ENCODE results near the gene CFAP77. TPM values are rescaled to one million over a fixed set of nuclear protein-coding genes. Genes with fewer than 3 reads are reported as not detected.

CFAP77 gene
- total and polyA plus RNA-seq, 2 of the 13 experiments (the other 11 are each of a cell fraction or from before 2014, with no cell fraction given) = not detected

DNA sequence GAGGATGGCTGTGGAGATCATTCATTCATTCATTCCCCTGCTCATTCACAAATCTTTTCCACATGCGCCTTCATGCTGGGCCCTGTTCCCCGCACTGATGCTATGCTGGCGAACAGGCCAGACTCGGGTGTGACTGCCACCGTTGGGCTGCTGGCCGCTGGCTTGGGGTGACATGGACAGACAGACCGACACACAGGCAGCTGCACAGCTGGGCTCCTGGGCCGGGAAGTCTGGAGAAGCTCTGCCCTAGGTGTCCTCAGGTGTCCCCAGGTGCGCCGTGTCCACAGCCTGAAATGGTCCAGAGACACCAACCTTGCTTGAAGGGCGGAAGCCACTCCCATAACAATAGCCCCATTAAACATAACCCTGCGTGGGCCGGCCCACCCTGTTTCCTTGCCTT, 137.4 kb downstream of the CFAP77 start:
- no peak for TF ChIP-seq ZNF781 (CRISPR knock-in tag; IDR thresholded peaks at IDR 0.05; ENCODE audit: borderline replicate concordance, not compliant biosample characterization)
- Histone ChIP-seq H3K79me2 (ENCODE audit: insufficient read depth, low read length) (no peaks in the 10 kb centered on the region), H3K9ac (ENCODE audit: insufficient read depth, low read depth, low read length) (no peak overlapping the region), H3K9me3 (ENCODE audit: low read length) (no peaks in the 10 kb centered on the region), H4K20me1 (ENCODE audit: insufficient read depth, low read length) (no peaks in the 10 kb centered on the region), H3K27ac (ENCODE audit: extremely low read length, insufficient read depth, low read length) (no peak overlapping the region), H3K4me3 (replicated peaks in 1 of 3; ENCODE audit: insufficient read depth in 1 of 3, low read depth in 2 of 3, low read length in 3 of 3) (no peak overlapping the region), H3K4me2 (ENCODE audit: low read depth, low read length) (no peak overlapping the region), H3K4me1 (ENCODE audit: insufficient read depth, low read length) (peaks cover 8% of the 10 kb centered on the region; the same call in 1 of the 2 replicates), H3K36me3 (replicated peaks in 1 of 2; ENCODE audit: control insufficient read depth in 1 of 2, insufficient read depth in 2 of 2, low read length in 2 of 2) (no peaks in the 10 kb centered on the region), H2AFZ (ENCODE audit: low read length) (no peak overlapping the region), H3K27me3 (ENCODE audit: control insufficient read depth in 1 of 2, insufficient read depth in 2 of 2, low read length in 2 of 2) (peaks cover 4 to 55% of the 10 kb centered on the region in 2 experiments)
- ChIA-PET CTCF (ENCODE audit: low intra/inter-chr PET ratio, low total read pairs) (interaction anchor here (1.3 kb wide), 1 partner anchor 253 kb away, joined by 3 read pairs; no protein-coding TSS in a partner anchor), POLR2A (no interaction called here)
- WGBS (ENCODE audit: low lambda C conversion rate) = 61% methylated on average over 5 of the region's 13 CpGs
- FAIRE-seq = no peak
- no peak for ATAC-seq
- intact Hi-C loops (cut with micrococcal nuclease; ENCODE audit: unreplicated experiment) (no loop called here), in situ Hi-C loops (cut with HindIII; ENCODE audit: extremely low pct_ligation_motif_present, low pct_unique_long_range_greater_than_20kb) (no loop called here)
- no TSS peak for BruUV-seq (replicated peaks)
- no peak for DNase-seq (ENCODE audit: low spot score)

- CTCF ChIA-PET (ENCODE audit: low intra/inter-chr PET ratio, low total read pairs) = no interaction called here
- WGBS (ENCODE audit: low lambda C conversion rate) = 26% methylated on average over 19 of the region's 21 CpGs
- TF ChIP-seq ZNF850 (CRISPR knock-in tag; conservative IDR thresholded peaks at IDR 0.05) (no peak), CC2D1A (CRISPR knock-in tag; IDR thresholded peaks at IDR 0.05) (no peak), ZNF7 (CRISPR knock-in tag; IDR thresholded peaks at IDR 0.05) (no peak), ZNF136 (CRISPR knock-in tag; IDR thresholded peaks at IDR 0.05; ENCODE audit: low read depth) (no peak), NFE2L2 (IDR thresholded peaks at IDR 0.05; ENCODE audit: low read length) (no peak)
- TF ChIP-seq, protein P1, sequence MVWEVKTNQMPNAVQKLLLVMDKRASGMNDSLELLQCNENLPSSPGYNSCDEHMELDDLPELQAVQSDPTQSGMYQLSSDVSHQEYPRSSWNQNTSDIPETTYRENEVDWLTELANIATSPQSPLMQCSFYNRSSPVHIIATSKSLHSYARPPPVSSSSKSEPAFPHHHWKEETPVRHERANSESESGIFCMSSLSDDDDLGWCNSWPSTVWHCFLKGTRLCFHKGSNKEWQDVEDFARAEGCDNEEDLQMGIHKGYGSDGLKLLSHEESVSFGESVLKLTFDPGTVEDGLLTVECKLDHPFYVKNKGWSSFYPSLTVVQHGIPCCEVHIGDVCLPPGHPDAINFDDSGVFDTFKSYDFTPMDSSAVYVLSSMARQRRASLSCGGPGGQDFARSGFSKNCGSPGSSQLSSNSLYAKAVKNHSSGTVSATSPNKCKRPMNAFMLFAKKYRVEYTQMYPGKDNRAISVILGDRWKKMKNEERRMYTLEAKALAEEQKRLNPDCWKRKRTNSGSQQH (CRISPR knock-in tag; IDR thresholded peaks at IDR 0.05; ENCODE audit: low read depth) = no peak
- TF ChIP-seq, protein P2, sequence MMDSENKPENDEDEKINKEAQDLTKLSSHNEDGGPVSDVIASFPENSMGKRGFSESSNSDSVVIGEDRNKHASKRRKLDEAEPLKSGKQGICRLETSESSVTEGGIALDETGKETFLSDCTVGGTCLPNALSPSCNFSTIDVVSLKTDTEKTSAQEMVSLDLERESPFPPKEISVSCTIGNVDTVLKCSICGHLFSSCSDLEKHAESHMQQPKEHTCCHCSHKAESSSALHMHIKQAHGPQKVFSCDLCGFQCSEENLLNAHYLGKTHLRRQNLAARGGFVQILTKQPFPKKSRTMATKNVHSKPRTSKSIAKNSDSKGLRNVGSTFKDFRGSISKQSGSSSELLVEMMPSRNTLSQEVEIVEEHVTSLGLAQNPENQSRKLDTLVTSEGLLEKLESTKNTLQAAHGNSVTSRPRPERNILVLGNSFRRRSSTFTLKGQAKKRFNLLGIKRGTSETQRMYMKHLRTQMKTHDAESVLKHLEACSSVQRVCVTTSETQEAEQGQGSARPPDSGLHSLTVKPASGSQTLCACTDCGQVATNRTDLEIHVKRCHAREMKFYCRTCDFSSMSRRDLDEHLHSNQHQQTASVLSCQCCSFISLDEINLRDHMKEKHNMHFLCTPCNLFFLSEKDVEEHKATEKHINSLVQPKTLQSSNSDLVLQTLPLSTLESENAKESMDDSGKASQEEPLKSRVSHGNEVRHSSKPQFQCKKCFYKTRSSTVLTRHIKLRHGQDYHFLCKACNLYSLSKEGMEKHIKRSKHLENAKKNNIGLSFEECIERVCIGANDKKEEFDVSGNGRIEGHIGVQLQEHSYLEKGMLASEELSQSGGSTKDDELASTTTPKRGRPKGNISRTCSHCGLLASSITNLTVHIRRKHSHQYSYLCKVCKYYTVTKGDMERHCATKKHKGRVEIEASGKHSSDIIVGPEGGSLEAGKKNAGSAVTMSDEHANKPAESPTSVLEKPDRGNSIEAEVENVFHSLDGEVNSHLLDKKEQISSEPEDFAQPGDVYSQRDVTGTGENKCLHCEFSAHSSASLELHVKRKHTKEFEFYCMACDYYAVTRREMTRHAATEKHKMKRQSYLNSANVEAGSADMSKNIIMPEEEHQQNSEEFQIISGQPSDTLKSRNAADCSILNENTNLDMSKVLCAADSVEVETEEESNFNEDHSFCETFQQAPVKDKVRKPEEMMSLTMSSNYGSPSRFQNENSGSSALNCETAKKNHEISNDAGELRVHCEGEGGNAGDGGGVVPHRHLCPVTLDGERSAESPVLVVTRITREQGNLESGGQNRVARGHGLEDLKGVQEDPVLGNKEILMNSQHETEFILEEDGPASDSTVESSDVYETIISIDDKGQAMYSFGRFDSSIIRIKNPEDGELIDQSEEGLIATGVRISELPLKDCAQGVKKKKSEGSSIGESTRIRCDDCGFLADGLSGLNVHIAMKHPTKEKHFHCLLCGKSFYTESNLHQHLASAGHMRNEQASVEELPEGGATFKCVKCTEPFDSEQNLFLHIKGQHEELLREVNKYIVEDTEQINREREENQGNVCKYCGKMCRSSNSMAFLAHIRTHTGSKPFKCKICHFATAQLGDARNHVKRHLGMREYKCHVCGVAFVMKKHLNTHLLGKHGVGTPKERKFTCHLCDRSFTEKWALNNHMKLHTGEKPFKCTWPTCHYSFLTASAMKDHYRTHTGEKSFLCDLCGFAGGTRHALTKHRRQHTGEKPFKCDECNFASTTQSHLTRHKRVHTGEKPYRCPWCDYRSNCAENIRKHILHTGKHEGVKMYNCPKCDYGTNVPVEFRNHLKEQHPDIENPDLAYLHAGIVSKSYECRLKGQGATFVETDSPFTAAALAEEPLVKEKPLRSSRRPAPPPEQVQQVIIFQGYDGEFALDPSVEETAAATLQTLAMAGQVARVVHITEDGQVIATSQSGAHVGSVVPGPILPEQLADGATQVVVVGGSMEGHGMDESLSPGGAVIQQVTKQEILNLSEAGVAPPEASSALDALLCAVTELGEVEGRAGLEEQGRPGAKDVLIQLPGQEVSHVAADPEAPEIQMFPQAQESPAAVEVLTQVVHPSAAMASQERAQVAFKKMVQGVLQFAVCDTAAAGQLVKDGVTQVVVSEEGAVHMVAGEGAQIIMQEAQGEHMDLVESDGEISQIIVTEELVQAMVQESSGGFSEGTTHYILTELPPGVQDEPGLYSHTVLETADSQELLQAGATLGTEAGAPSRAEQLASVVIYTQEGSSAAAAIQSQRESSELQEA (CRISPR knock-in tag; IDR thresholded peaks at IDR 0.05; ENCODE audit: not compliant biosample characterization) = no peak
Observed at GRCh38 chr9:132547976-132548730, 138.1 kb downstream of the CFAP77 start.

More at GRCh38 chr9:132547976-132548730, 138.1 kb downstream of the CFAP77 start:
- H3K4me2 ChIP-seq (ENCODE audit: low read depth, low read length) = no peak overlapping the region
- no peak overlapping the region for H2AFZ ChIP-seq (ENCODE audit: low read length)
- POLR2A ChIA-PET = no interaction called here
- peaks cover 8% of the 10 kb centered on the region; the same call in 1 of the 2 replicates for H3K4me1 ChIP-seq (ENCODE audit: insufficient read depth, low read length)
- H3K4me3 ChIP-seq (replicated peaks in 1 of 3; ENCODE audit: insufficient read depth in 1 of 3, low read depth in 2 of 3, low read length in 3 of 3) = no peak overlapping the region
- peaks cover 4 to 55% of the 10 kb centered on the region in 2 experiments for H3K27me3 ChIP-seq (ENCODE audit: control insufficient read depth in 1 of 2, insufficient read depth in 2 of 2, low read length in 2 of 2)
- no TSS peak for BruUV-seq (replicated peaks)
- no peaks in the 10 kb centered on the region for H4K20me1 ChIP-seq (ENCODE audit: insufficient read depth, low read length)
- FAIRE-seq = no peak
- no peak overlapping the region for H3K9ac ChIP-seq (ENCODE audit: insufficient read depth, low read depth, low read length)
- H3K79me2 ChIP-seq (ENCODE audit: insufficient read depth, low read length) = no peaks in the 10 kb centered on the region
- H3K27ac ChIP-seq (ENCODE audit: extremely low read length, insufficient read depth, low read length) = no peak overlapping the region
- ATAC-seq = no peak
- in situ Hi-C loops (cut with HindIII; ENCODE audit: extremely low pct_ligation_motif_present, low pct_unique_long_range_greater_than_20kb) = no loop called here
- no peaks in the 10 kb centered on the region for H3K36me3 ChIP-seq (replicated peaks in 1 of 2; ENCODE audit: control insufficient read depth in 1 of 2, insufficient read depth in 2 of 2, low read length in 2 of 2)
- no peaks in the 10 kb centered on the region for H3K9me3 ChIP-seq (ENCODE audit: low read length)
- DNase-seq (ENCODE audit: low spot score) = no peak
- intact Hi-C loops (cut with micrococcal nuclease; ENCODE audit: unreplicated experiment) = no loop called here
